DMS79 treated with DMSO at 0.1 percent for 48 hours (cell line): ENCODE data around the gene ULK4.

Source experiments
- DNase-seq: peaks from one replicate; lab custom pipeline; 2025; lab: John Stamatoyannopoulos, UW

ULK4 gene

GRCh38 chr3:41260063-41260450, 701.8 kb downstream of the ULK4 start:
- no peak for DNase-seq

- no peak for DNase-seq
These were observed 702.3 kb downstream of the ULK4 start for GRCh38 chr3:41259449-41260062.

- no peak for DNase-seq
These were observed 703.6 kb downstream of the ULK4 start for GRCh38 chr3:41258239-41258800.

GRCh38 chr3:41251593-41251992, 710.3 kb downstream of the ULK4 start:
- DNase-seq = no peak

GRCh38 chr3:41250825-41251224, 711.1 kb downstream of the ULK4 start:
- DNase-seq = no peak

GRCh38 chr3:41249318-41249717, 712.6 kb downstream of the ULK4 start:
- DNase-seq = no peak

- no peak for DNase-seq
These were observed 713.4 kb downstream of the ULK4 start for GRCh38 chr3:41248525-41248924.

- no peak for DNase-seq
These were observed 714.6 kb downstream of the ULK4 start for GRCh38 chr3:41247055-41248004.

- no peak for DNase-seq
These were observed 717.1 kb downstream of the ULK4 start for GRCh38 chr3:41244620-41245336.

GRCh38 chr3:41243183-41243582, 718.7 kb downstream of the ULK4 start:
- DNase-seq = no peak

GRCh38 chr3:41241800-41242571, 719.9 kb downstream of the ULK4 start:
- DNase-seq = no peak

GRCh38 chr3:41241161-41241560, 720.7 kb downstream of the ULK4 start:
- no peak for DNase-seq

- no peak for DNase-seq
These were observed 722.3 kb downstream of the ULK4 start for GRCh38 chr3:41239587-41239986.

- DNase-seq = no peak
These were observed 724.0 kb downstream of the ULK4 start for GRCh38 chr3:41237907-41238306.

GRCh38 chr3:41236228-41236627, 725.7 kb downstream of the ULK4 start:
- no peak for DNase-seq

- no peak for DNase-seq
These were observed 726.8 kb downstream of the ULK4 start for GRCh38 chr3:41234823-41235721.

- DNase-seq = no peak
These were observed 737.6 kb downstream of the ULK4 start for GRCh38 chr3:41224120-41224806.

- DNase-seq = no peak
These were observed 738.2 kb downstream of the ULK4 start for GRCh38 chr3:41223691-41224090.

- no peak for DNase-seq
These were observed 738.8 kb downstream of the ULK4 start for GRCh38 chr3:41223078-41223477.

GRCh38 chr3:41222501-41222900, 739.4 kb downstream of the ULK4 start:
- no peak for DNase-seq
